ENCODE results near the gene RECK. TPM values are rescaled to one million over a fixed set of nuclear protein-coding genes. Genes with fewer than 3 reads are reported as not detected.

RECK gene
- total RNA-seq, 1 donor from 2014 or later: 6.2 TPM

GRCh38 chr9:36136894-36137391 is 100.2 kb downstream of the RECK start:
- intact Hi-C loops (cut with micrococcal nuclease): loop anchor here (1.0 to 5.0 kb wide), 10 partner anchors 7 to 350 kb away; partner anchors contain the start of genes CLTA and HINT2

GRCh38 chr9:36137392-36138004 is 100.8 kb downstream of the RECK start:
- intact Hi-C loops (cut with micrococcal nuclease): loop anchor here (1.0 to 5.0 kb wide), 3 partner anchors 15 to 350 kb away; no protein-coding TSS in a partner anchor

- intact Hi-C loops (cut with micrococcal nuclease): loop anchor here (5.0 kb wide), 1 partner anchor 349 kb away; no protein-coding TSS in a partner anchor
Measured at GRCh38 chr9:36138496-36138895, 101.8 kb downstream of the RECK start.

GRCh38 chr9:36138901-36139300 is 102.2 kb downstream of the RECK start:
- intact Hi-C loops (cut with micrococcal nuclease): loop anchor here (5.0 kb wide), 1 partner anchor 348 kb away; no protein-coding TSS in a partner anchor

GRCh38 chr9:36140086-36141084 is 103.7 kb downstream of the RECK start:
- intact Hi-C loops (cut with micrococcal nuclease): loop anchor here (1.0 to 10.0 kb wide), 2 partner anchors 12 to 1156 kb away; partner anchors contain the start of gene DNAJB5

- intact Hi-C loops (cut with micrococcal nuclease): loop anchor here (10.0 kb wide), 1 partner anchor 1156 kb away; the partner anchor contains the start of gene DNAJB5
Measured at GRCh38 chr9:36141288-36141687, 104.6 kb downstream of the RECK start.

- intact Hi-C loops (cut with micrococcal nuclease): loop anchor here (10.0 kb wide), 1 partner anchor 1157 kb away; the partner anchor contains the start of gene DNAJB5
Measured at GRCh38 chr9:36141761-36142160, 105.0 kb downstream of the RECK start.

GRCh38 chr9:36142510-36143244 is 106.0 kb downstream of the RECK start:
- intact Hi-C loops (cut with micrococcal nuclease): loop anchor here (10.0 kb wide), 1 partner anchor 1158 kb away; the partner anchor contains the start of gene DNAJB5

GRCh38 chr9:36143245-36143641 is 106.5 kb downstream of the RECK start:
- intact Hi-C loops (cut with micrococcal nuclease): loop anchor here (10.0 kb wide), 1 partner anchor 1158 kb away; the partner anchor contains the start of gene DNAJB5

GRCh38 chr9:36144309-36145232 is 107.9 kb downstream of the RECK start:
- intact Hi-C loops (cut with micrococcal nuclease): loop anchor here (1.0 to 10.0 kb wide), 3 partner anchors 8 to 1160 kb away; partner anchors contain the start of genes DNAJB5 and GLIPR2

- intact Hi-C loops (cut with micrococcal nuclease): loop anchor here (10.0 kb wide), 1 partner anchor 1161 kb away; the partner anchor contains the start of gene DNAJB5
Measured at GRCh38 chr9:36145970-36146369, 109.3 kb downstream of the RECK start.

GRCh38 chr9:36146651-36147050 is 109.9 kb downstream of the RECK start:
- intact Hi-C loops (cut with micrococcal nuclease): loop anchor here (10.0 kb wide), 1 partner anchor 1162 kb away; the partner anchor contains the start of gene DNAJB5

GRCh38 chr9:36147441-36148175 is 110.9 kb downstream of the RECK start:
- intact Hi-C loops (cut with micrococcal nuclease): loop anchor here (10.0 kb wide), 1 partner anchor 1163 kb away; the partner anchor contains the start of gene DNAJB5

GRCh38 chr9:36148311-36149051 is 111.8 kb downstream of the RECK start:
- intact Hi-C loops (cut with micrococcal nuclease): loop anchor here (10.0 kb wide), 1 partner anchor 1164 kb away; the partner anchor contains the start of gene DNAJB5

GRCh38 chr9:36149197-36149596 is 112.5 kb downstream of the RECK start:
- intact Hi-C loops (cut with micrococcal nuclease): loop anchor here (10.0 kb wide), 1 partner anchor 1164 kb away; the partner anchor contains the start of gene DNAJB5

- intact Hi-C loops (cut with micrococcal nuclease): loop anchor here (1.0 to 5.0 kb wide), 7 partner anchors 14 to 493 kb away; partner anchors contain the start of genes CCDC107, CLTA, GLIPR2 and GNE
Measured at GRCh38 chr9:36150574-36151315, 114.0 kb downstream of the RECK start.
